GM19193 (cell line): Measurements from ENCODE around the gene IRF2.

Experiments used
- POLR2A ChIP-seq: IDR thresholded peaks from 4 replicates; pipeline ENCODE4 v1.6.1; 2011; ENCODE audit not compliant: insufficient read depth, insufficient read length; ENCODE audit errors: extremely low read depth

The IRF2 gene

GRCh38 chr4:184462724-184463123 lies 11.6 kb downstream of the IRF2 start:
- no peak for TF ChIP-seq POLR2A

GRCh38 chr4:184461711-184462441 lies 12.5 kb downstream of the IRF2 start:
- no peak for TF ChIP-seq POLR2A

- no peak for TF ChIP-seq POLR2A
These were observed 13.7 kb downstream of the IRF2 start for GRCh38 chr4:184460499-184461285.

DNA sequence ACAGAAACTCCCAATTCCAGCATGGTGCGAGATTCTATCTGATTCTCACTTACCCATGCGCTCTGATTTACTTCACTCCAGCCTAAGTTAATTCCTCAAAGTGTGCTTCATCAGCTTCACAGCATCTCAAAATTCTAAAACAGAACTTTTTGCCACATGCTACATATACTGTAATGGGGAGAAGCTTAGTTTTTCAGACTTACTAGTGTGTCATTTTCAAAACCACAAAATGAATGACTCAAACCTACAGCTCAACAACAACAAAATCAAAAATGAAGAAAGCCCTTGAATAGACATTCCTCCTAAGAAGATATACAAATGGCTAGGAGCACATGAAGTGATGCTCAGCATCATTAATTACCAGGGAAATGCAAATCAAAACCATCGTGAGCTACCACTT lies 14.9 kb downstream of the IRF2 start:
- no peak for TF ChIP-seq POLR2A

GRCh38 chr4:184457535-184458249 lies 16.7 kb downstream of the IRF2 start:
- no peak for TF ChIP-seq POLR2A

GRCh38 chr4:184456337-184456736 lies 18.0 kb downstream of the IRF2 start:
- TF ChIP-seq POLR2A = no peak

DNA sequence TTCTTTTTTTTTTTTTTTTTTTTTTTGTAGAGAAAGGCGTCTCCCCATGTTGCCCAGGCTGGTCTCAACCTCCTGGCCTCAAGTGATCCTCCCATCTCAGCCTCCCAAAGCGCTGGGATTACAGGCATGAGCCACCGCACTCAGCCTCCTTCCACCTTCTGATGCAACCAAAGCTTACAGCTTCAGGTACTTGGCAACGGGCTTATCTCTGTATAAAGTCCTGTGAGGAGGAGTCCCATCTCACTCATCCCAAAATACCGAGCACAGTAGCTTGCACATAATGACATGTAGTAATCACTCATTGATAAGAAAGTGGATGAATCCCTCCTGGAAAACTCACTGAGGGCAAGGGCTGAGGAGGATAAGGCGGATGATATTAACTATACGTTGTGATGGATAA lies 19.1 kb downstream of the IRF2 start:
- TF ChIP-seq POLR2A = no peak

DNA sequence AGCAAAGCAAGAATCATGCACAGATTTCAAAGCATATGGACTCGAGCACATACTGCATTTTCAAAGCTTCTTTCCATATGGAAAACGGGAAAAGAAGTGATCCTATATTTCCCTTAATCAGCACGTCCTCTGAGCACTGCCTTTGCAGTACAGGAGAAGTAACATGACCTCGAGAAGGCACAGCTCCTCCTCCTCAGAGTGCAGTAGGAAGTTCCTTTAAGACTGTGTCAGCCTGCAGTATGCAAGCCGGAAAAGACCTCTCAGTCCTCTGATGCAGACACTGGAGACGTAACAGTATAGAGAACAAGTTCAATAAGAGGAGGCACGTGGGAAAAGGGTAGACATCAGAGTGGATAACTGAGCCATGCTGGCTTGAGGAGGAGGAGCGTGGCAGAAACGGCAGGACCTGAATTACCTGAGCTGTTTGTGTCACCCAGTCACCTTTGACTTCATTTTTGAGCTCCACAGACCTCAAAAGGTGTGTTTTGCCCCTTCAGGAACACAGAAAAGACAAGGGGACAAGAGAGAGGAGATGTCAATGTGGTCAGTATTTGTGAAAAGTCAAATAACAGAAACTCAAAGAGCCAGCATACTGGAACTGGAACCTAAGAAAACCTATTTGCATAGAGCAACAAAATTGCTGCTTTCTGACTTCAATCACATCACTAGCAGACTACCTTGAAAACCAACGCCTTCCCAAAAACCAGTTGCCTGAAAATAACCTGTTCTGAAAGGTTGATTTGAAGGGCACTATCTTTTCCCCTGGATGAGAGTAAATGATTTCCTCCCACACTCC lies 20.8 kb downstream of the IRF2 start:
- TF ChIP-seq POLR2A = no peak

DNA sequence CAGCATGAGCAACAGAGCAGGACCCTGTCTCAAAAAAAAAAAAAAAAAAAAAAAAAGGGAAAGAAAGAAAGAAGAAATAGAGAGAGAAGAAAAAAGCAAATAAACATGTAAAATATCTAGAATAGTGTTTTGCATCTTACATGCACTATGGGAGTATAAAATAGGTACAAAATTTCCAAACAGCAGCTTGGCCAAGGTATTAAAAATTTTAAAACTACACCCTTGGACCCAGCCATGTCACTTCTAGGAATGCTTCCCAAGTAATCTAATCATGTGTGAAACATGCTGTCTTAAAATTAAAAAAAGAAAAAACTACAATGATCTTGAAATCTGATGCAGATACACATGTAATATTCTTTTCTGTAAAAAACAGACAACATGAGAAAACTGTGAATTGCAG lies 21.6 kb downstream of the IRF2 start:
- no peak for TF ChIP-seq POLR2A

DNA sequence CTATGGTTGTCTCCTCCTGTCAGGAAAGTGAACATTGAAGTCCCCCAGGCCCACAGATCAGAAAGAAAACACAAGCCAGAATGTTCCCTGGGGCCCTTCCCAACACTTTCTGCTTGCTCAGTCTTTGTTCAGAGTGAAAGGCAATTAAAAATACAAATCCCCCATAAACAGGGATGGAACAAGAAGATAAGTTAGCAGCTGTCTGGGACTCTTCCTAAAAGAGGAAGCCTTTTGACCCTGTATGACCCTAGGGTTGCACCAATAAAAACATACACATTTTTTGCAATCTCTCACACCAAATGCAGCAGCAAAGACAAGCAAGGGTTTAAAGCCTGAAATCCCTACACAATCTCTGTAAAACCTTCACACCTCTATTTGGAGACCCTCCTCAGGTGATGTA lies 22.6 kb downstream of the IRF2 start:
- no peak for TF ChIP-seq POLR2A

DNA sequence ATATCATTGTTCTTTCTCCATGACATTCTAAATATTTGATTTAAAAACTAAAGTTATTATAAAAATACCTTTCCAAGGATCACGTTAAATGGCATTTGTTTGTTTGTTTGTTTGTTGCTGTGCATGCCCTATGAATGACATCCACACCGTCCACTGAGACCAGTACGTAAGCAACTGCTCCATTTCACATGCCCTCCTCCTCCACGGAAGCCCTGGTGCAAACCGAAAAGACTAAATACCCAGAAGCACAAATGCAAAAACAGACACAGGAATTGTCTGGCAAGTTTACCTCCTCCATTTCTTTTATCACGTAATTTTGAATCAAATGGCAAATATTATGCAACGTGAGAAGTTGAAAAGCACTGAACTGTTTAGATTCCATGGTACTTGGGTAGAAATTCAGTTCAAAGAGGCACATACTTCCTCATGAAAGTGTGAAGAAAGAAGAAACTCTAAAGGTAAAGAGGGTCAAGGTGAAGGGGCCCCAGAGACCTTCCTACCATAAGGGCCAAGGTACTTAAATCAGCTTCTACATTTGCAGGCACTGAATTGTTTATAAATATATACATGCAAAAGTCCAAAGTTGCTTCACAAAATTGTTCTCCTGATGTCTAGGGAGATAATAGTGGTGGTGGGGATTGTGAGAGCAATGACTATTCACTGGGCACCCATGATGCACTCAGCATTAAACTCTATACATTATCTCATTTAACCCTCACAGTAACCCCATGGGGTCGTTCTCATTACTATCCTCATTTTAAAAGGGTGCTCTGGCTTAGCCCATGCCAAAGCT lies 23.4 kb downstream of the IRF2 start:
- no peak for TF ChIP-seq POLR2A

DNA sequence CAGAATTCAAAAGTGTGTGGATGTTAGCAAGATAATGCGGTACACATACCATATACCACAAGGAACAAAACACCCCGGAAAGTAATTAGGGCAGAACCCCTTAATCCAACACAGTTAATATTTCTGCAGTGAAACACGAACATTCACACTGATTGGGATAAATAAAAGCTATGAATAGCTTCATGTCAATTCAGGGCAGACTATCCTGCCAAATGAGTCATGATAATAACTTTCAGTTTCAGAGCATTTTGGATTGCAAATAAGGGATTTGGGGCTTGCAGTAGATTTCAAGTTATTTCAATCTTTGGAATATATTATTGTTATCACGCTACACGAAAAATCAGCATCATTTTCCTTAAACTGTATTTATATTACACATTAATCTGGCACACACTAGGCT lies 24.3 kb downstream of the IRF2 start:
- no peak for TF ChIP-seq POLR2A

DNA sequence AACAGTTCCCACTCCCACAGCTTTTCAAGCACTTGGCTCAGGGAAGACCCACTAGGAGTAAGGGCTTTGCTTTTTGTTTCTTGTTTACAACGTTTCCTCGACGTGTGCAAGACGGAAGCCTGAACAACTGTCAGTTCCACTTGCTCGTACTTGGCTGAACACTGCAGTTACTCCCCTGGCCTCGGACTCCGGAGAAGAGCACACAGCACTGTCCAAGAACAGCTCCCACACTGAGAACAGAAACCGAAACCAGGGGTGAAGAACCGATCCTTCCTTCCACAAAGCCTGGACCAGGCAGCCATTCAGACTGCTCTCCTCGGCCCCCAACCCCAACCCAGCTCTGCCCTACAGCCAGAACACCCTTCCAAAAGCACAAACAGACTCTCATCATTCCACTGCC lies 25.5 kb downstream of the IRF2 start:
- no peak for TF ChIP-seq POLR2A

DNA sequence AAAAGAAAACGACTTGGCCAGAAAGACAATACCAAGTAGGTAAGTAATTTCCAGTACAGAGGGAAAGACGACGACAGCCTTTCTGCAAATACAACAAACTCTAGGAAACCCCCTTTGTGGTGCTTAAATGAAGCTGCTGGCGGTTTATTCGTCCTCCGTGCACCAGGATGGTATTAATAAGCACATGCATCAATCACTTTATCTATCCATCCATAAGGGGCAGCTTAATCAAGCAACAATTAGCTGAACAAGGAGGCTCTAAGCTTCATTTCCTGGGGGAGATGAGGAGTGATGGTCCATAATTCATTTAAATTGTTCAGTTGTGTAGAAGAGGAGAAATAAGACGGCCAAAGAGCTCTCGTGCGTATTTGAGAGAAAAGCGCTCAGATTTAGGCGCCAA lies 26.2 kb downstream of the IRF2 start:
- TF ChIP-seq POLR2A = no peak
